ENCODE results near the gene KLF13. TPM values are rescaled to one million over a fixed set of nuclear protein-coding genes. Genes with fewer than 3 reads are reported as not detected.

The KLF13 gene
- total RNA-seq, 6 experiments from 2014 or later, result 22.5 to 29.1 (median 23.5) TPM

DNA sequence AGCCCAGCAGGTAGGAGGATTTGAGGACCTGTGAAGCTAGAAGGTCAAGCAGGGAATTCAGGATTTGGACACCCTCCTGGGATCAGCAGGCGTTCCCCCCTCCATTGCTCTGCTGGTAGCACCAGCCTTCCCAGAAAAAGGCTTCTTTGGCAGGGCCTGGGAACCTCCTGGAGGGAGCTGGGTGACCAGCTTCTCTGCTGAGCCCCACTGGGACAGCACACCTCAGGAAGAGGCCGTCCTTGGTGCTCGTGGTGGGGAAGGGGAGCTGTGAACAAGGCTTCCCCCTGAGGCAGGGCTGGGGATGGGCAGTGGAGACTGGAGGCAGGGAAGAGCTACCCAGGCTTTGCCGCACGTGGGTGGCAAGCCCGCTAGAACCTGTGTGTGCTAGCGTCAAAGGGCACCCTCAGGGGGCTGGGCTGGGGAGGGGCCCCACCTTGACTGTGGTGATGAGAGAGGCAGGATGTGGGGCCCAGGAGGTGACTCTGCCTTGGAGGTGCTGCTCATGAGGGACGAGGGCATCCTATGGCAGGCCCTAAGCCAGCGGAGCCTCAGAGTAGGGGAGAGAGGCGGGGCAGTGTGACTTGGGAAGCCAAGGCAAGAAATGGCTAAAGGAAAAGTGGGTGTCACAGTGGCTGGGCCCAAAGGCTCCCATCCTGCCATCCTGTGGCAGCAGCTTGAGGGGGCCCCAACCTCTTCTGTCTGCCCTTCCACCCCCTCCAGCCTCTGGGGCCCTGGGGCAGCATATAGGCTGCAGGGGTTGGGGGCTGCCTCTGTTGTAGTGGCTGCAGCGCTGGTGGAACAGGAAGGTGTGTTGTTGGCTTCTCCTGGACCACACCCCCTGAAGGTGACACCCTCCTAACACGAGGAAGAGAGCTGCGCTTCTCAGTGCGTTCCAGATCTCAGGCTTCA lies 20.7 kb downstream of the KLF13 start:
- no peaks in the 10 kb centered on the region for H3K36me3 Mint-ChIP-seq (ENCODE audit: low read depth)
- H3K27me3 Mint-ChIP-seq (ENCODE audit: insufficient read depth), result peaks cover 1% of the 10 kb centered on the region; the same call in 1 of the 2 replicates
- DNase-seq, result no peak
- H3K4me3 Mint-ChIP-seq, result no peak overlapping the region
- no peak overlapping the region for H3K27ac Mint-ChIP-seq
- TF ChIP-seq CTCF (IDR thresholded peaks at IDR 0.05), result no peak
- H3K4me1 Mint-ChIP-seq (ENCODE audit: low read depth), result peaks cover 28% of the 10 kb centered on the region
- no peaks in the 10 kb centered on the region for H3K9me3 Mint-ChIP-seq

DNA sequence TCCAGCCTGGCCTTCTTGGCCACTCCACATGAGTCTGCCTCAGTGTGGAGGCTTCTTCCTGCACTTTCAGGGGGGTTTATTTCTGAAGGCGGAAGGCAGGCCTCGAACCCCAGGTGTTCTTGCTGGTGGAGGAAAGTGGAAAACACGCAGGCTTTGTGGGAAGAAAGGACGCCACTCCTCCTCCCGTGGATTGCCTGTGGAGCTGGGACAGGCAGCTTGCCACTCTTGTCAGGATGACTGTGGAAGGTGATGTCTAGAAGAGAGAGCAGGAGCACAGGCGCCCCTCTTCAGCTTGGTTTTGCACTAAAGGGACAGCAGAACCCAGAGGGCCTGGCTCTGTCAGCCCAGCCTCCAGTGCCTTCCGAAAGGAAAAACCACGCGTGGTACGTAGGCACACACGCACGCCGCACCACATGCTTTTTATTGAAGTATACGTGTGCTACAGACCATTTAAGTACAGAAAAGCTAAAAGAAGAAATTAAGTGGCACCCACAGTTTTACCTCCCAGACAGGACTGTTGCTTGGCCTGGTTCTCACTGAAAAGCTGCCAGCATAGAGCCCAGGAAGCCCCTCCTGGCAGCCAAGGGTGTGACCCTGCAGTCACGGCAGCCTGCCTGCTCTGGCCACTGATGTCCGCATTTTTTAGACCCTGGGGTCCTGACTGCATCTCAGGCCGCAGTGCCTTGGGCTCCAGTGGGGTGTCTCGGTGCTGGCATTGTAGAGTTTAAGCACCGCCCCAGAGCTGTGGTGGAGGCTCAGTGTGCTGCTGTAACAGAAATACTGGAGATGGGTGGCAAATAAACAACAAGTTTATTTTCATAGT lies 21.6 kb downstream of the KLF13 start:
- peaks cover 1% of the 10 kb centered on the region; the same call in 1 of the 2 replicates for H3K27me3 Mint-ChIP-seq (ENCODE audit: insufficient read depth)
- no peak for DNase-seq
- H3K27ac Mint-ChIP-seq, result no peak overlapping the region
- no peak overlapping the region for H3K4me3 Mint-ChIP-seq
- no peaks in the 10 kb centered on the region for H3K9me3 Mint-ChIP-seq
- no peaks in the 10 kb centered on the region for H3K36me3 Mint-ChIP-seq (ENCODE audit: low read depth)
- TF ChIP-seq CTCF (IDR thresholded peaks at IDR 0.05), result no peak
- H3K4me1 Mint-ChIP-seq (ENCODE audit: low read depth), result peaks cover 36% of the 10 kb centered on the region

DNA sequence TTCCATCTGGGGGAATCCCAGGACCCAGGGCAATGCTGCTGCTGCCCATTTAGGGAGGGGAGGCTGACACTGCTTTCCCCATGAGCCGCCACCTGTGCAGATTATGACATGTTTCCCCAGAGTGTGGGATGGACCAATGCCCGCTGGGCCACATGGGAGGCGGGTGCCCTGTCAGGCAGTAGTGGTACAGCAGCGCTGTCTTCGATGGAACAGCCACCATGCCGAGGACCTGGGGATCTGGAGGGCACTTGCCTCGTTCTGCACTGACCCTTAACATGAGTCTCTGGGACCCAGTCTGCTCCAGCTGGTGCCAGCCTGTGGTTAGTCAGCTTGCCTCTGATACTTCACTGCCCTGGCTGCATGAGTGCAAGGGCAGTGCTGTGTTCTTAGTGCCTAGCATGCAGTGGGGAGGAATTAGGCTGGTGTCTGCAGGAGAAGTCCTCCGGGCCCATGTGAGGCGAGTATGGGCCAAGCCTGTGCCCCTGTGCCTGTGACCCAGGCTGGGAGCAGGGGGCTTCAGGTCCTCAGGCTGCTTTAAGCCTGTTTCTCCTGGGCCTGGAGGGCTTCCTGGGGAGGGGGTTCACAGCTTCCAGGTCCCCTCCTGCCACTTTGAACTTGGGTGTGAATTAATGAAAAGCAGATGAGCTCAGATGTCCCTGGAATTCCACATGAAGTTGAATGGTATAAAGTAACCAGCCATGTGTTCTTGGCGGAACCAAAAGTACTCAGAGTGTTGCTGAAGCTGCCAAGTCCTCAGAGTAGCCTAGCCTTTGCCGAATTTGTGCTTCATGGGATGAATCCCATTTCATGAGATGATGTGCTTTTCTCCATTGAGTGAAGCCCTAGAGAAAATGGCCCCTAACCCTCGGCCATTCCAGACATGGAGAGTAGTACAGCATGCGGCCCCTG lies 22.9 kb downstream of the KLF13 start:
- H3K27me3 Mint-ChIP-seq (ENCODE audit: insufficient read depth), result peaks cover 1% of the 10 kb centered on the region; the same call in 1 of the 2 replicates
- TF ChIP-seq CTCF (IDR thresholded peaks at IDR 0.05), result no peak
- no peaks in the 10 kb centered on the region for H3K36me3 Mint-ChIP-seq (ENCODE audit: low read depth)
- no peak overlapping the region for H3K4me3 Mint-ChIP-seq
- no peaks in the 10 kb centered on the region for H3K9me3 Mint-ChIP-seq
- no peak overlapping the region for H3K27ac Mint-ChIP-seq
- DNase-seq, result no peak
- H3K4me1 Mint-ChIP-seq (ENCODE audit: low read depth), result peaks cover 44% of the 10 kb centered on the region

GRCh38 chr15:31350771-31351170 lies 24.1 kb downstream of the KLF13 start:
- no peak for DNase-seq
- no peaks in the 10 kb centered on the region for H3K36me3 Mint-ChIP-seq (ENCODE audit: low read depth)
- TF ChIP-seq CTCF (IDR thresholded peaks at IDR 0.05), result no peak
- H3K27ac Mint-ChIP-seq, result no peak overlapping the region
- peaks cover 48% of the 10 kb centered on the region for H3K4me1 Mint-ChIP-seq (ENCODE audit: low read depth)
- H3K27me3 Mint-ChIP-seq (ENCODE audit: insufficient read depth), result peaks cover 1% of the 10 kb centered on the region; the same call in 1 of the 2 replicates
- H3K4me3 Mint-ChIP-seq, result no peak overlapping the region
- H3K9me3 Mint-ChIP-seq, result no peaks in the 10 kb centered on the region

- DNase-seq, result no peak
- Mint-ChIP-seq H3K27ac (peak overlapping the region; percentile 94), H3K27me3 (ENCODE audit: insufficient read depth) (peaks cover 2% of the 10 kb centered on the region), H3K4me1 (ENCODE audit: low read depth) (peaks cover 63% of the 10 kb centered on the region), H3K9me3 (no peaks in the 10 kb centered on the region), H3K36me3 (ENCODE audit: low read depth) (no peaks in the 10 kb centered on the region), H3K4me3 (peak overlapping the region; percentile 71)
- no peak for TF ChIP-seq CTCF (IDR thresholded peaks at IDR 0.05)
Measured at GRCh38 chr15:31352339-31352751, 25.7 kb downstream of the KLF13 start.
